Natural killer cell (primary cell): Measurements from ENCODE around the gene JAKMIP1. TPM values are rescaled to one million over a fixed set of nuclear protein-coding genes. Genes with fewer than 3 reads are reported as not detected.

Experiments used
- ATAC-seq, 3 donors: fragments of 150-1000 bp in 2 of 3; fragments of 200-7000 bp in 1 of 3; cut with Tn5 transposase; 1 replicate in 1 of 3; 2 replicates in 2 of 3; pipeline ENCODE4 v1.10.0; 2021; ENCODE audit warnings: mild to moderate bottlenecking in 2 of 3, moderate library complexity in 2 of 3
- DNase-seq, 2 donors: peaks; one replicate each; pipeline versions ENCODE4 v3.0.0 to v3.0.0-alpha.2; 2013 to 2021; ENCODE audit warnings: mixed read lengths in 1 of 2
- H3K27ac ChIP-seq: one replicate; pipeline ENCODE4 v1.5.1; 2013; ENCODE audit warnings: mild to moderate bottlenecking, low read length
- H3K27me3 ChIP-seq: one replicate; pipeline ENCODE4 v1.6.1; 2013; ENCODE audit warnings: low read length; ENCODE audit not compliant: control insufficient read depth, insufficient read depth
- H3K36me3 ChIP-seq: one replicate; pipeline ENCODE4 v1.6.1; 2013; ENCODE audit warnings: low read length; ENCODE audit not compliant: control insufficient read depth, insufficient read depth
- H3K4me1 ChIP-seq: one replicate; pipeline ENCODE4 v1.6.1; 2013; ENCODE audit warnings: low read length; ENCODE audit not compliant: control insufficient read depth, insufficient read depth
- H3K4me3 ChIP-seq: one replicate; pipeline ENCODE4 v1.5.1; 2013; ENCODE audit warnings: low read length
- H3K9me3 ChIP-seq: one replicate; pipeline ENCODE4 v1.6.1; 2013; ENCODE audit warnings: low read length; ENCODE audit not compliant: control insufficient read depth, insufficient read depth
- H3K27ac Mint-ChIP-seq, 2 donors: one replicate each; pipeline ENCODE4 v1.8.0; 2022; ENCODE audit warnings: mild to moderate bottlenecking in 2 of 2, mixed read lengths in 2 of 2, moderate library complexity in 1 of 2
- H3K27me3 Mint-ChIP-seq, 2 donors: one replicate each; pipeline ENCODE4 v1.8.0; 2022; ENCODE audit warnings: low read depth in 2 of 2, mixed read lengths in 2 of 2
- H3K36me3 Mint-ChIP-seq: one replicate; pipeline ENCODE4 v1.8.0; 2022; ENCODE audit warnings: mixed read lengths
- H3K4me1 Mint-ChIP-seq, 2 donors: one replicate each; pipeline ENCODE4 v1.8.0; 2022; ENCODE audit warnings: mixed read lengths in 2 of 2
- H3K4me3 Mint-ChIP-seq: one replicate; pipeline ENCODE4 v1.8.0; 2022; ENCODE audit warnings: mild to moderate bottlenecking, moderate library complexity, mixed read lengths
- H3K9me3 Mint-ChIP-seq, 2 donors: one replicate each; pipeline ENCODE4 v1.8.0; 2022; ENCODE audit warnings: mixed read lengths in 2 of 2
- CTCF ChIP-seq: fragments of 200-600 bp; IDR thresholded peaks from one replicate; pipeline ENCODE4 v1.8.0; 2022; ENCODE audit warnings: antibody characterized with exemption
- WGBS: methylation state at CpG from one replicate; pipeline ENCODE4 v1.1.7; 2013; ENCODE audit warnings: missing lambda C conversion rate; ENCODE audit not compliant: insufficient coverage; 5-methylcytosine and 5-hydroxymethylcytosine counted together
- intact Hi-C: fragments of 100-400 bp; cut with micrococcal nuclease; formaldehyde crosslinking; loops from one replicate; pipeline ENCODE4 v1.14.2; 2022
- total RNA-seq, 4 donors: library from RNA; stranded (reverse); fragments of 120-200 nt in 1 of 4; gene quantifications; one replicate each; pipeline versions ENCODE4 v1.2.3 to v1.2.4, GENCODE V29; 2013 to 2022

JAKMIP1 gene
- 10 to 100 TPM in 2 of 3 donors, 1 to 10 TPM in 1; 8.8 to 21.8 (median 16.4) TPM for total RNA-seq
- 11.2 TPM for total RNA-seq (2013)

GRCh38 chr4:6200011-6200921 is at the start of gene JAKMIP1:
Gene JAKMIP1 (minus strand): TSS chr4:6200549. CDS start chr4:6112850, 87,699 bp downstream.
- peaks cover 25 to 41% of the 10 kb centered on the region in 2 donors for H3K4me1 Mint-ChIP-seq
- intact Hi-C loops: no loop called here

GRCh38 chr4:6248394-6248793 is 48.0 kb upstream of the JAKMIP1 start:
- TF ChIP-seq CTCF: no peak
- intact Hi-C loops: no loop called here
- Histone ChIP-seq H3K4me1 (peaks cover 3% of the 10 kb centered on the region), H3K4me3 (no peak overlapping the region), H3K27ac (no peak overlapping the region), H3K27me3 (peaks cover 11% of the 10 kb centered on the region), H3K9me3 (peaks cover 3% of the 10 kb centered on the region), H3K36me3 (no peaks in the 10 kb centered on the region)
- Mint-ChIP-seq H3K9me3 (no peaks in the 10 kb centered on the region), H3K4me1 (peaks cover 5% of the 10 kb centered on the region in 2 donors), H3K36me3 (no peaks in the 10 kb centered on the region), H3K27ac (no peak overlapping the region), H3K4me3 (no peak overlapping the region), H3K27me3 (peaks cover 49 to 63% of the 10 kb centered on the region in 2 donors)
- no peak for DNase-seq
- WGBS: 80% methylated on average over 10 of the region's 10 CpGs
- ATAC-seq: no peak

More at GRCh38 chr4:6200011-6200921, at the start of gene JAKMIP1:
- Mint-ChIP-seq H3K27me3 (peaks cover 13 to 28% of the 10 kb centered on the region in 2 donors), H3K36me3 (no peaks in the 10 kb centered on the region), H3K9me3 (peaks cover 3 to 6% of the 10 kb centered on the region in 2 donors), H3K4me3 (peak within 1 kb of the TSS; percentile 83), H3K27ac (peak within 1 kb of the TSS in 1 of 2 donors; percentile 96)
- Histone ChIP-seq H3K36me3 (no peaks in the 10 kb centered on the region), H3K27ac (peak within 1 kb of the TSS; percentile 14), H3K4me1 (peaks cover 49% of the 10 kb centered on the region), H3K4me3 (peak within 1 kb of the TSS; percentile 31), H3K9me3 (peaks cover 3% of the 10 kb centered on the region), H3K27me3 (peaks cover 4% of the 10 kb centered on the region)
- DNase-seq: peak; percentile 80 to 87
- under 1% methylated on average over 106 of the region's 107 CpGs for WGBS
- no peak for TF ChIP-seq CTCF
- peak; percentile 54 to 78 (median 74) for ATAC-seq

- no peak for DNase-seq
- Mint-ChIP-seq H3K9me3 (no peaks in the 10 kb centered on the region), H3K4me1 (peaks cover 5% of the 10 kb centered on the region in 2 donors), H3K27ac (no peak overlapping the region), H3K4me3 (no peak overlapping the region), H3K27me3 (peaks cover 61 to 72% of the 10 kb centered on the region in 2 donors), H3K36me3 (no peaks in the 10 kb centered on the region)
- intact Hi-C loops: no loop called here
- ATAC-seq: no peak
- Histone ChIP-seq H3K9me3 (peaks cover 3% of the 10 kb centered on the region), H3K4me3 (no peak overlapping the region), H3K27me3 (peaks cover 11% of the 10 kb centered on the region), H3K27ac (no peak overlapping the region), H3K4me1 (peaks cover 3% of the 10 kb centered on the region), H3K36me3 (no peaks in the 10 kb centered on the region)
- WGBS: 68% methylated on average over 9 of the region's 9 CpGs
- TF ChIP-seq CTCF: no peak
Measured at GRCh38 chr4:6246170-6246634, 45.9 kb upstream of the JAKMIP1 start.
